Smooth muscle cell (in vitro differentiated cells): ENCODE data around the gene GOLM1. TPM values are rescaled to one million over a fixed set of nuclear protein-coding genes. Genes with fewer than 3 reads are reported as not detected.

ENCODE experiments used
- DNase-seq: peaks from one replicate; lab custom pipeline; 2025; ENCODE audit not compliant: unreplicated experiment; lab: John Stamatoyannopoulos, UW
- H2AFZ ChIP-seq: fragments of 200-600 bp; sonication (generic); 2 replicates; pipeline ENCODE4 v1.6.0; 2016; ENCODE audit warnings: antibody characterized with exemption, low read depth, mild to moderate bottlenecking
- H3F3A ChIP-seq: fragments of 200-600 bp; sonication (generic); 2 replicates; pipeline ENCODE4 v1.6.0; 2017; ENCODE audit warnings: antibody characterized with exemption, low read depth
- H3K27ac ChIP-seq: fragments of 200-600 bp; sonication (generic); 2 replicates; pipeline ENCODE4 v1.5.1; 2016; ENCODE audit warnings: low read depth, mild to moderate bottlenecking
- H3K27me3 ChIP-seq: fragments of 200-600 bp; sonication (generic); 2 replicates; pipeline ENCODE4 v1.6.1; 2016; ENCODE audit warnings: low read depth, mild to moderate bottlenecking
- H3K36me3 ChIP-seq: fragments of 200-600 bp; sonication (generic); 2 replicates; pipeline ENCODE4 v1.5.1; 2016; ENCODE audit warnings: low read depth
- H3K4me1 ChIP-seq: fragments of 200-600 bp; sonication (generic); 2 replicates; pipeline ENCODE4 v1.5.1; 2016; ENCODE audit warnings: low read depth
- H3K4me2 ChIP-seq: fragments of 200-600 bp; sonication (generic); 2 replicates; pipeline ENCODE4 v1.6.0; 2016; ENCODE audit warnings: mild to moderate bottlenecking
- H3K4me3 ChIP-seq: fragments of 200-600 bp; sonication (generic); 2 replicates; pipeline ENCODE4 v1.5.1; 2016; ENCODE audit warnings: mild to moderate bottlenecking
- H3K79me2 ChIP-seq: fragments of 200-600 bp; sonication (generic); 2 replicates; pipeline ENCODE4 v1.6.0; 2016; ENCODE audit warnings: low read depth, mild to moderate bottlenecking
- H3K9ac ChIP-seq: fragments of 200-600 bp; sonication (generic); 2 replicates; pipeline ENCODE4 v1.6.0; 2016; ENCODE audit warnings: low read depth
- H3K9me3 ChIP-seq: fragments of 200-600 bp; sonication (generic); replicated peaks from 2 replicates; pipeline ENCODE4 v1.5.1; 2016; ENCODE audit warnings: low read depth
- H4K20me1 ChIP-seq: fragments of 200-600 bp; sonication (generic); 2 replicates; pipeline ENCODE4 v1.6.0; 2016; ENCODE audit warnings: low read depth
- CTCF ChIP-seq: fragments of 200-600 bp; sonication (generic); IDR thresholded peaks from 2 replicates; pipeline ENCODE4 v1.5.1; 2017; ENCODE audit warnings: borderline replicate concordance, mild to moderate bottlenecking, antibody characterized with exemption; ENCODE audit not compliant: insufficient read depth, poor library complexity, severe bottlenecking
- WGBS: methylation state at CpG from one replicate; pipeline ENCODE4 v1.1.7; 2016; ENCODE audit warnings: low lambda C conversion rate; 5-methylcytosine and 5-hydroxymethylcytosine counted together
- polyA plus RNA-seq: library from polyadenylated mRNA; unstranded; fragments of >200 nt; fragmentation: Nextera tagmentation; extraction: Ambion mirVana; gene quantifications from 2 replicates; pipeline ENCODE4 v1.2.1, GENCODE V29; 2016
- total RNA-seq: library from RNA; depleted of rRNA; stranded (reverse); fragments of >200 nt; gene quantifications from 2 replicates; pipeline ENCODE4 v1.2.3, GENCODE V29; 2014

GOLM1 gene
- total and polyA plus RNA-seq, 2 experiments from 2014 or later, result 36.2 to 69.2 TPM

GRCh38 chr9:86022687-86023266 is 76.6 kb downstream of the GOLM1 start:
- no peaks in the 10 kb centered on the region for H3K4me1 ChIP-seq
- H3K4me2 ChIP-seq, result no peak overlapping the region
- no peak overlapping the region for H3K4me3 ChIP-seq
- H3K27me3 ChIP-seq, result no peaks in the 10 kb centered on the region
- no peak for TF ChIP-seq CTCF
- H3K36me3 ChIP-seq, result peaks cover 19% of the 10 kb centered on the region
- no peaks in the 10 kb centered on the region for H3K9me3 ChIP-seq
- WGBS, result 93% methylated on average over 3 of the region's 3 CpGs
- no peak for DNase-seq
- H2AFZ ChIP-seq, result no peak overlapping the region
- no peak overlapping the region for H3K27ac ChIP-seq
- no peaks in the 10 kb centered on the region for H4K20me1 ChIP-seq
- no peaks in the 10 kb centered on the region for H3F3A ChIP-seq
- no peaks in the 10 kb centered on the region for H3K79me2 ChIP-seq
- H3K9ac ChIP-seq, result no peak overlapping the region

DNA sequence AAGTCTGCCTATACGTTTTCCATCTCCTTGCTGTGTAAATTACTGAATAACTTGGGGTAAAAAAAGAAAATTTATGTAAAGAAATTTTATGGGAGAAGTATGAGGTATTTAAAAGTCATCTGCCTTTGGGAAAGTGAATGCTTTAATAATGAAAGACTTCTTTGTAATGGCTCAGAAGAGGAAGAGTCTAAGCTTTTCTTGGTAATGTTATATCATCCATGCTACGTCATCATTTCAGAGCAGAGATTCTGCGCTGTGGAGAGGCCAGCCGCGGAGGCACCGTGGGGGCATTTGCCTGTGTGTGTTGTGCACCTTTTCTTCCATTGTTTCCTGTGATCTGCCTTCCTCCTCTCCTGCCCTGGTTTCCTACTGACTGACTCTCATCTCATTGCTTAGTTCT is 78.2 kb downstream of the GOLM1 start:
- Histone ChIP-seq H3K36me3 (peaks cover 32% of the 10 kb centered on the region), H3K4me2 (no peak overlapping the region)
- WGBS, result 95% methylated on average over 6 of the region's 6 CpGs

DNA sequence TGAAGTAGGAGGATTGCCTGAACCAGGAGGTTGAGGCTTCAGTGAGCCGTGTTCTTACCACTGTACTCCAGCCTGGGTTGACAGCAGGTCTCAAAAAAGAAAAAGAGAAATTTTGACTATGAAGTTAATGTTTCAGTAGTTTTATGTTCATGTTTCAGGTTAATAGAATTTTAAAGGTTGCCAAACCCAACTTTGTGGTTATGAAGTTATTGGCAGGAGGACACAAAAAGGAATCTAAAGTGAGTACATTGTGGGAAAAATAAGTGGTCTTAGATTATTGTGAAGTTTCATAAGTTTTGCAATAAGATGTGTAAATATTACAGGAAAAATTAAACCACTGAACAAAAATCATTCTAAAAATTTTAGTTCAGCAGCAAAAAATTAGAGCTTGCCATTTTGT is 78.6 kb downstream of the GOLM1 start:
- Histone ChIP-seq H3K27me3 (no peaks in the 10 kb centered on the region), H3K4me2 (no peak overlapping the region), H3K79me2 (no peaks in the 10 kb centered on the region), H3K9ac (no peak overlapping the region), H3K36me3 (peaks cover 32% of the 10 kb centered on the region), H3K4me1 (no peaks in the 10 kb centered on the region), H3K9me3 (no peaks in the 10 kb centered on the region), H3K27ac (no peak overlapping the region), H3F3A (no peaks in the 10 kb centered on the region), H3K4me3 (no peak overlapping the region), H2AFZ (no peak overlapping the region), H4K20me1 (no peaks in the 10 kb centered on the region)
- 100% methylated on average over 1 of the region's 1 CpG for WGBS
- TF ChIP-seq CTCF, result no peak
- no peak for DNase-seq

More for the DNA sequence above, 78.2 kb downstream of the GOLM1 start:
- TF ChIP-seq CTCF, result no peak
- no peaks in the 10 kb centered on the region for H3K27me3 ChIP-seq
- H3K9ac ChIP-seq, result no peak overlapping the region
- H3K4me1 ChIP-seq, result no peaks in the 10 kb centered on the region
- H4K20me1 ChIP-seq, result no peaks in the 10 kb centered on the region
- H2AFZ ChIP-seq, result no peak overlapping the region
- H3F3A ChIP-seq, result no peaks in the 10 kb centered on the region
- no peak overlapping the region for H3K4me3 ChIP-seq
- H3K27ac ChIP-seq, result no peak overlapping the region
- no peaks in the 10 kb centered on the region for H3K9me3 ChIP-seq
- H3K79me2 ChIP-seq, result no peaks in the 10 kb centered on the region
- no peak for DNase-seq

DNA sequence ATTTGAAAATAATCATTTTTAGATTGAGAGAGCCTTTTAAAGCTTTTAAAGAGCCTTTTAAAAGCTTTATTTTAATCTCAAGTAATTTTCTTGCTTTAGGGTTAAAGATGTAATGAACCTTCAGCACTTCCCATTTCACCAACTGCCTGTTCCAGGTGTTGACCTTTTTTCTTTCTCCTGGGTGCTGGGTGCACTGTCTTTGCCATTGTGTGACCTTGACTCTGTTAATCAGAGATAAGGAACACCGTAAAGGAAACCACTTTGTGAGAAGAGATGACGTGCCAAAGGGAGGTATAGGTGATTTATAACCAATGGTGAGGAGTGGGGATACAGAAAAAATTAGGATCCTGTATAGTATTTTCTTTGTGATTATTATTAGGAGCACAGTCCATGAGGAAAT is 90.2 kb downstream of the GOLM1 start:
- no peaks in the 10 kb centered on the region for H3K9me3 ChIP-seq
- H3K4me3 ChIP-seq, result no peak overlapping the region
- H4K20me1 ChIP-seq, result no peaks in the 10 kb centered on the region
- H3K9ac ChIP-seq, result no peak overlapping the region
- TF ChIP-seq CTCF, result no peak
- no peak overlapping the region for H2AFZ ChIP-seq
- peaks cover 15% of the 10 kb centered on the region for H3K36me3 ChIP-seq
- H3K4me2 ChIP-seq, result no peak overlapping the region
- H3K4me1 ChIP-seq, result no peaks in the 10 kb centered on the region
- no peak for DNase-seq
- H3K27ac ChIP-seq, result no peak overlapping the region
- no peaks in the 10 kb centered on the region for H3F3A ChIP-seq
- WGBS, result 94% methylated on average over 2 of the region's 2 CpGs
- no peaks in the 10 kb centered on the region for H3K79me2 ChIP-seq
- no peaks in the 10 kb centered on the region for H3K27me3 ChIP-seq
